GM13976 (cell line): ENCODE data around the gene PLS3.

Source experiments
- DNase-seq: peaks from one replicate; pipeline ENCODE4 v3.0.0; 2012; ENCODE audit warnings: low spot score
- CTCF ChIP-seq: IDR thresholded peaks from 2 replicates; pipeline ENCODE4 v1.5.1; 2012; ENCODE audit warnings: borderline replicate concordance, mild to moderate bottlenecking; ENCODE audit not compliant: insufficient read depth; ENCODE audit errors: extremely low read depth, missing control alignments, control extremely low read depth
- in situ Hi-C: fragments of 300-500 bp; cut with MboI; formaldehyde crosslinking; loops from one replicate; pipeline ENCODE4 v1.12.0; 2022; ENCODE audit warnings: low sequenced_read_pairs, mixed read lengths, inconsistent platforms; ENCODE audit not compliant: unreplicated experiment

PLS3 gene

GRCh38 chrX:115563633-115564162 lies 2.7 kb downstream of the PLS3 start:
- in situ Hi-C loops = no loop called here
- DNase-seq = no peak
- no peak for TF ChIP-seq CTCF

- DNase-seq = no peak
- in situ Hi-C loops = no loop called here
- no peak for TF ChIP-seq CTCF
Observed at GRCh38 chrX:115564243-115564642, 3.3 kb downstream of the PLS3 start.

- in situ Hi-C loops = no loop called here
- no peak for TF ChIP-seq CTCF
- no peak for DNase-seq
Observed at GRCh38 chrX:115565888-115566287, 4.9 kb downstream of the PLS3 start.

DNA sequence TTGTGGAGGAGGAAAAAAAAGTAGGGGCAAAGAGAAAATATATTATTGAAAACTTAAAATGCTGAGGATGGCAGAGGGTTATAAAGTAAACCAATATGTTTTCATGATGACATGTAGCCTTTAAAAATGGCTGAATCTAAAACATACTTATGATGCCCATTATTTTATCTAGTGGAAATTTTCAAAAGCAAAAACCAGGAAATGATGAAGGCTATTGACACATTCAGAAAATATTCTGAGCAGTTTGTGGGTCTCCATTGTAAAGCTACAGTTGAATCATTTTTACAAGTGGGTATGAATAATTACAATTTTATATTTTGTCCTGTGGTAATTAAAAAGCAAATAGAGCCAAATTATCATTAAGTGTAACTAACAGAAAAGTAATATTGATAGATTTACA lies 10.7 kb downstream of the PLS3 start:
- TF ChIP-seq CTCF = no peak
- in situ Hi-C loops = no loop called here
- no peak for DNase-seq

DNA sequence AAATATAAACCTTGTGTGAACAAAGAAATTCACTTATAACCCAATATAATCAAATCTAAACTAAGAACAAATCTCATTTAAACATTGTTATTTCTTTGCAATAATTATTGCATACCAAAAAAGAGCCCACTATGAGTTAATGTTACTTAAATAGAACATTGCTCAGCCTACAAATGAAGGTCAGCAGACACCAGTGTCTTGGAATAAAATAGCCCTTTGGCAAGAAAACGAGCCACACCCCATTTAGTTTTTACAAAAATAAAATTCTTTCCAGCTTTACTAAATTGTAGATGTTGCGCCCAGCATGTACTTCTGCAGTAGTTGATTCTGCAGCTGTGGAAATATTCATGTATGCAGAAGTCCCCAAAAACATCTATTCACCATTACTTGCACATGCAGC lies 12.2 kb downstream of the PLS3 start:
- no peak for DNase-seq
- TF ChIP-seq CTCF = no peak
- in situ Hi-C loops = no loop called here

DNA sequence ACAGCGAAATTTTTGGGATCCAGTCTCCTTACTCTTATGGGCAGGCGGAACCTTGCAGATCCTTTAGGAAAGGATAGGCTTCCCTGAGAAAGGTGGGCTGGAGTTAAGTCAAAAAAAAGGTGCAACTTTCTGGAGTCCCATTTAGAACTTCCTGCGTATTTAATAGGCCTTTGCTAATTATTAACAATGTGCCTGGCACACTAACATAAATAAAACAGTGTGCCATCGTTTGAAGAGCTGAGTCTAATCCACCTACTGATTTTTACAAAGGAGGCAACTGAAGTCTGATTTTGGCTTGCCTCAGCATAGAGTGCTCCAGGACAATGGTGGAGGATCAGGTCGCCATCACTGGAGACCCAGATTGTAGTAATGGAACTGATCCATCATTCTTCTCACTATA lies 15.7 kb downstream of the PLS3 start:
- in situ Hi-C loops = no loop called here
- DNase-seq = no peak
- TF ChIP-seq CTCF = no peak

- no peak for TF ChIP-seq CTCF
- DNase-seq = no peak
- in situ Hi-C loops = no loop called here
Observed at GRCh38 chrX:115579327-115579726, 18.4 kb downstream of the PLS3 start.
